GM23338 (cell line): ENCODE measurements around the gene SLC35A1.

Source experiments
- CREB1 ChIP-seq: fragments of 250-450 bp; sonication (Bioruptor Pico); IDR thresholded peaks from 2 replicates; pipeline ENCODE4 v1.5.0; 2020; ENCODE audit warnings: low read depth, mild to moderate bottlenecking, moderate library complexity
- CTCF ChIP-seq, 2 experiments: fragments of 200-600 bp in 1 of 2; sonication (generic) in 1 of 2; conservative IDR thresholded peaks; 2 replicates each; pipeline versions ENCODE4 v1.5.1 to v1.6.1; 2016 to 2017; ENCODE audit warnings: antibody characterized with exemption in 2 of 2, low read depth in 2 of 2, mild to moderate bottlenecking in 2 of 2, moderate library complexity in 1 of 2
- EZH2 ChIP-seq: fragments of 200-600 bp; sonication (generic); IDR thresholded peaks from one replicate; pipeline ENCODE4 v1.8.0; 2017; ENCODE audit warnings: antibody characterized with exemption, mild to moderate bottlenecking, low read depth; ENCODE audit not compliant: unreplicated experiment
- POLR2AphosphoS5 ChIP-seq: IDR thresholded peaks from 2 replicates; pipeline ENCODE4 v1.6.1; 2016; ENCODE audit warnings: antibody characterized with exemption, low read depth
- STAT1 ChIP-seq: IDR thresholded peaks from one replicate; pipeline ENCODE4 v1.6.1; 2016; ENCODE audit warnings: antibody characterized with exemption; ENCODE audit not compliant: unreplicated experiment
- ZNF331 ChIP-seq: fragments of 250-450 bp; sonication (Bioruptor Pico); IDR thresholded peaks from 2 replicates; pipeline ENCODE4 v1.5.0; 2020; ENCODE audit warnings: low read depth, mild to moderate bottlenecking, moderate library complexity
- TF ChIP-seq, protein P1 (sequence below): IDR thresholded peaks from one replicate; pipeline ENCODE4 v1.6.1; 2018; ENCODE audit warnings: antibody characterized with exemption; ENCODE audit not compliant: unreplicated experiment

GRCh38 chr6:87441711-87442110 is 31.1 kb upstream of the SLC35A1 start:
- TF ChIP-seq STAT1: no peak
- TF ChIP-seq POLR2AphosphoS5: no peak
- TF ChIP-seq CTCF (conservative IDR thresholded peaks at IDR 0.05; ENCODE audit: low read depth in 2 of 2): no peak
- TF ChIP-seq EZH2: no peak
- TF ChIP-seq CREB1 (CRISPR knock-in tag): no peak
- TF ChIP-seq, protein P1, sequence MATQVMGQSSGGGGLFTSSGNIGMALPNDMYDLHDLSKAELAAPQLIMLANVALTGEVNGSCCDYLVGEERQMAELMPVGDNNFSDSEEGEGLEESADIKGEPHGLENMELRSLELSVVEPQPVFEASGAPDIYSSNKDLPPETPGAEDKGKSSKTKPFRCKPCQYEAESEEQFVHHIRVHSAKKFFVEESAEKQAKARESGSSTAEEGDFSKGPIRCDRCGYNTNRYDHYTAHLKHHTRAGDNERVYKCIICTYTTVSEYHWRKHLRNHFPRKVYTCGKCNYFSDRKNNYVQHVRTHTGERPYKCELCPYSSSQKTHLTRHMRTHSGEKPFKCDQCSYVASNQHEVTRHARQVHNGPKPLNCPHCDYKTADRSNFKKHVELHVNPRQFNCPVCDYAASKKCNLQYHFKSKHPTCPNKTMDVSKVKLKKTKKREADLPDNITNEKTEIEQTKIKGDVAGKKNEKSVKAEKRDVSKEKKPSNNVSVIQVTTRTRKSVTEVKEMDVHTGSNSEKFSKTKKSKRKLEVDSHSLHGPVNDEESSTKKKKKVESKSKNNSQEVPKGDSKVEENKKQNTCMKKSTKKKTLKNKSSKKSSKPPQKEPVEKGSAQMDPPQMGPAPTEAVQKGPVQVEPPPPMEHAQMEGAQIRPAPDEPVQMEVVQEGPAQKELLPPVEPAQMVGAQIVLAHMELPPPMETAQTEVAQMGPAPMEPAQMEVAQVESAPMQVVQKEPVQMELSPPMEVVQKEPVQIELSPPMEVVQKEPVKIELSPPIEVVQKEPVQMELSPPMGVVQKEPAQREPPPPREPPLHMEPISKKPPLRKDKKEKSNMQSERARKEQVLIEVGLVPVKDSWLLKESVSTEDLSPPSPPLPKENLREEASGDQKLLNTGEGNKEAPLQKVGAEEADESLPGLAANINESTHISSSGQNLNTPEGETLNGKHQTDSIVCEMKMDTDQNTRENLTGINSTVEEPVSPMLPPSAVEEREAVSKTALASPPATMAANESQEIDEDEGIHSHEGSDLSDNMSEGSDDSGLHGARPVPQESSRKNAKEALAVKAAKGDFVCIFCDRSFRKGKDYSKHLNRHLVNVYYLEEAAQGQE: no peak
- TF ChIP-seq ZNF331 (CRISPR knock-in tag): no peak
